Keratinocyte (primary cell): ENCODE data around the gene SMAP1. TPM values are rescaled to one million over a fixed set of nuclear protein-coding genes. Genes with fewer than 3 reads are reported as not detected.

ENCODE experiments used
- DNase-seq: peaks from one replicate; pipeline ENCODE4 v3.0.0-alpha.2; 2011; ENCODE audit warnings: low read depth, missing footprints, low spot score
- FAIRE-seq: peaks from 2 replicates; lab custom pipeline; 2011; peaks lifted over from hg19 to GRCh38; lab: Jason Lieb, UNC
- H2AFZ ChIP-seq: 2 replicates; pipeline ENCODE4 v1.6.0; 2012; ENCODE audit warnings: low read length, control low read depth, inconsistent platforms; ENCODE audit not compliant: control insufficient read depth
- H3K27ac ChIP-seq: 2 replicates; pipeline ENCODE4 v1.5.1; 2011; ENCODE audit warnings: low read length; ENCODE audit not compliant: control insufficient read depth, insufficient read depth
- H3K27me3 ChIP-seq: 3 replicates; pipeline ENCODE4 v1.6.0; 2011; ENCODE audit warnings: low read length; ENCODE audit not compliant: control insufficient read depth, insufficient read depth; ENCODE audit errors: extremely low read depth
- H3K36me3 ChIP-seq, 2 experiments: 2 replicates in 1 of 2; 3 replicates in 1 of 2; pipeline ENCODE4 v1.5.1; 2011; ENCODE audit warnings: low read length in 2 of 2, mild to moderate bottlenecking in 1 of 2; ENCODE audit not compliant: control insufficient read depth in 2 of 2, insufficient read depth in 2 of 2; ENCODE audit errors: extremely low read depth in 1 of 2
- H3K4me1 ChIP-seq: 3 replicates; pipeline ENCODE4 v1.5.1; 2011; ENCODE audit warnings: low read length; ENCODE audit not compliant: control insufficient read depth, insufficient read depth; ENCODE audit errors: extremely low read depth
- H3K4me2 ChIP-seq: 3 replicates; pipeline ENCODE4 v1.6.0; 2011; ENCODE audit warnings: low read depth, low read length; ENCODE audit not compliant: control insufficient read depth, insufficient read depth; ENCODE audit errors: extremely low read depth
- H3K4me3 ChIP-seq, 3 experiments: fragments of 200-600 bp in 1 of 3; sonication (generic) in 1 of 3; 2 replicates in 2 of 3; 3 replicates in 1 of 3; pipeline ENCODE4 v1.5.1; 2011 to 2016; ENCODE audit warnings: low read length in 3 of 3, mild to moderate bottlenecking in 3 of 3, control low read depth in 2 of 3, inconsistent platforms in 1 of 3, low read depth in 1 of 3, mixed read lengths in 1 of 3, mixed run types in 1 of 3, moderate library complexity in 1 of 3; ENCODE audit not compliant: control insufficient read depth in 2 of 3, insufficient read depth in 2 of 3; ENCODE audit errors: extremely low read depth in 1 of 3
- H3K79me2 ChIP-seq: 2 replicates; pipeline ENCODE4 v1.6.0; 2012; ENCODE audit warnings: low read length; ENCODE audit not compliant: control insufficient read depth, insufficient read depth
- H3K9ac ChIP-seq: 3 replicates; pipeline ENCODE4 v1.6.0; 2011; ENCODE audit warnings: low read length; ENCODE audit not compliant: control insufficient read depth, insufficient read depth; ENCODE audit errors: extremely low read depth
- H3K9me1 ChIP-seq: 3 replicates; pipeline ENCODE4 v1.6.0; 2011; ENCODE audit warnings: low read length; ENCODE audit not compliant: control insufficient read depth, insufficient read depth; ENCODE audit errors: extremely low read depth
- H3K9me3 ChIP-seq: 2 replicates; pipeline ENCODE4 v1.5.1; 2012; ENCODE audit warnings: low read depth, low read length; ENCODE audit not compliant: control insufficient read depth
- H4K20me1 ChIP-seq: 3 replicates; pipeline ENCODE4 v1.6.0; 2011; ENCODE audit warnings: low read length; ENCODE audit not compliant: control insufficient read depth, insufficient read depth; ENCODE audit errors: extremely low read depth
- EZH2 ChIP-seq: IDR thresholded peaks from one replicate; pipeline ENCODE4 v1.6.1; 2012; ENCODE audit warnings: inconsistent platforms, mild to moderate bottlenecking, low read length, moderate library complexity
- dilution Hi-C: fragments of 300-500 bp; cut with MboI; formaldehyde crosslinking; loops from one replicate; pipeline ENCODE4 v1.7.0; 2020; ENCODE audit warnings: low sequenced_read_pairs; ENCODE audit not compliant: extremely low pct_ligation_motif_present
- polyA plus RNA-seq, 5 experiments: library from polyadenylated mRNA; depleted of rRNA in 3 of 5; stranded (reverse) in 3 of 5; stranded (forward) in 1 of 5; unstranded in 1 of 5; fragments of >200 nt; gene quantifications; 1 replicate in 1 of 5; 2 replicates in 3 of 5; 3 replicates in 1 of 5; pipeline versions ENCODE4 v1.2.1 to v1.2.3, GENCODE V29; 2011 to 2012; ENCODE audit warnings: missing spikeins in 2 of 5, low read depth in 1 of 5, low replicate concordance in 1 of 5
- TF ChIP-seq, protein P1 (sequence below), 3 experiments: IDR thresholded peaks in 1 of 3; conservative IDR thresholded peaks in 1 of 3; optimal IDR thresholded peaks in 1 of 3; 2 replicates in 2 of 3; 3 replicates in 1 of 3; pipeline versions ENCODE3 to v1.5.1; 2011; ENCODE audit warnings: low read length in 3 of 3, mild to moderate bottlenecking in 3 of 3, moderate library complexity in 2 of 3, control low read depth in 1 of 3, inconsistent platforms in 1 of 3; ENCODE audit not compliant: insufficient read depth in 2 of 3; ENCODE audit errors: extremely low read depth in 1 of 3

Gene SMAP1
- polyA plus RNA-seq, 1 donor (not counting 4 experiments of a cell fraction or from before 2014, with no cell fraction given): 16.5 TPM

- dilution Hi-C loops: no loop called here
- no peak for TF ChIP-seq EZH2
- TF ChIP-seq, protein P1, sequence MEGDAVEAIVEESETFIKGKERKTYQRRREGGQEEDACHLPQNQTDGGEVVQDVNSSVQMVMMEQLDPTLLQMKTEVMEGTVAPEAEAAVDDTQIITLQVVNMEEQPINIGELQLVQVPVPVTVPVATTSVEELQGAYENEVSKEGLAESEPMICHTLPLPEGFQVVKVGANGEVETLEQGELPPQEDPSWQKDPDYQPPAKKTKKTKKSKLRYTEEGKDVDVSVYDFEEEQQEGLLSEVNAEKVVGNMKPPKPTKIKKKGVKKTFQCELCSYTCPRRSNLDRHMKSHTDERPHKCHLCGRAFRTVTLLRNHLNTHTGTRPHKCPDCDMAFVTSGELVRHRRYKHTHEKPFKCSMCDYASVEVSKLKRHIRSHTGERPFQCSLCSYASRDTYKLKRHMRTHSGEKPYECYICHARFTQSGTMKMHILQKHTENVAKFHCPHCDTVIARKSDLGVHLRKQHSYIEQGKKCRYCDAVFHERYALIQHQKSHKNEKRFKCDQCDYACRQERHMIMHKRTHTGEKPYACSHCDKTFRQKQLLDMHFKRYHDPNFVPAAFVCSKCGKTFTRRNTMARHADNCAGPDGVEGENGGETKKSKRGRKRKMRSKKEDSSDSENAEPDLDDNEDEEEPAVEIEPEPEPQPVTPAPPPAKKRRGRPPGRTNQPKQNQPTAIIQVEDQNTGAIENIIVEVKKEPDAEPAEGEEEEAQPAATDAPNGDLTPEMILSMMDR (optimal IDR thresholded peaks at IDR 0.05 in 1 of 3, IDR thresholded peaks at IDR 0.05 in 1 of 3, conservative IDR thresholded peaks at IDR 0.05 in 1 of 3; ENCODE audit: extremely low read depth in 1 of 3, insufficient read depth in 2 of 3, low read length in 3 of 3): no peak
- FAIRE-seq: no peak
Measured at GRCh38 chr6:70672549-70672948, 4.9 kb downstream of the SMAP1 start.

GRCh38 chr6:70673054-70673453, 5.4 kb downstream of the SMAP1 start:
- H3K79me2 ChIP-seq: peaks cover 13% of the 10 kb centered on the region
- dilution Hi-C loops: no loop called here
- H3K9ac ChIP-seq: no peak overlapping the region
- H3K36me3 ChIP-seq: no peaks in the 10 kb centered on the region
- H3K27me3 ChIP-seq: no peaks in the 10 kb centered on the region
- no peak overlapping the region for H3K4me3 ChIP-seq
- H2AFZ ChIP-seq: no peak overlapping the region
- no peak overlapping the region for H3K27ac ChIP-seq
- no peak for TF ChIP-seq EZH2
- TF ChIP-seq, protein P1 (optimal IDR thresholded peaks at IDR 0.05 in 1 of 3, IDR thresholded peaks at IDR 0.05 in 1 of 3, conservative IDR thresholded peaks at IDR 0.05 in 1 of 3; ENCODE audit: extremely low read depth in 1 of 3, insufficient read depth in 2 of 3, low read length in 3 of 3): no peak
- no peak overlapping the region for H3K4me2 ChIP-seq
- H3K9me3 ChIP-seq: no peaks in the 10 kb centered on the region
- no peaks in the 10 kb centered on the region for H3K9me1 ChIP-seq
- DNase-seq: no peak
- no peaks in the 10 kb centered on the region for H4K20me1 ChIP-seq
- H3K4me1 ChIP-seq: peaks cover 12% of the 10 kb centered on the region
- no peak for FAIRE-seq

More at GRCh38 chr6:70672549-70672948, 4.9 kb downstream of the SMAP1 start:
- Histone ChIP-seq H3K4me2 (no peak overlapping the region), H2AFZ (no peak overlapping the region), H3K36me3 (no peaks in the 10 kb centered on the region), H3K27me3 (no peaks in the 10 kb centered on the region), H4K20me1 (no peaks in the 10 kb centered on the region), H3K4me3 (no peak overlapping the region), H3K9me3 (no peaks in the 10 kb centered on the region), H3K27ac (no peak overlapping the region), H3K4me1 (peaks cover 12% of the 10 kb centered on the region), H3K9ac (no peak overlapping the region), H3K79me2 (peaks cover 13% of the 10 kb centered on the region), H3K9me1 (no peaks in the 10 kb centered on the region)
- no peak for DNase-seq
